ENCODE data around the gene KLK7.

Gene KLK7

DNA sequence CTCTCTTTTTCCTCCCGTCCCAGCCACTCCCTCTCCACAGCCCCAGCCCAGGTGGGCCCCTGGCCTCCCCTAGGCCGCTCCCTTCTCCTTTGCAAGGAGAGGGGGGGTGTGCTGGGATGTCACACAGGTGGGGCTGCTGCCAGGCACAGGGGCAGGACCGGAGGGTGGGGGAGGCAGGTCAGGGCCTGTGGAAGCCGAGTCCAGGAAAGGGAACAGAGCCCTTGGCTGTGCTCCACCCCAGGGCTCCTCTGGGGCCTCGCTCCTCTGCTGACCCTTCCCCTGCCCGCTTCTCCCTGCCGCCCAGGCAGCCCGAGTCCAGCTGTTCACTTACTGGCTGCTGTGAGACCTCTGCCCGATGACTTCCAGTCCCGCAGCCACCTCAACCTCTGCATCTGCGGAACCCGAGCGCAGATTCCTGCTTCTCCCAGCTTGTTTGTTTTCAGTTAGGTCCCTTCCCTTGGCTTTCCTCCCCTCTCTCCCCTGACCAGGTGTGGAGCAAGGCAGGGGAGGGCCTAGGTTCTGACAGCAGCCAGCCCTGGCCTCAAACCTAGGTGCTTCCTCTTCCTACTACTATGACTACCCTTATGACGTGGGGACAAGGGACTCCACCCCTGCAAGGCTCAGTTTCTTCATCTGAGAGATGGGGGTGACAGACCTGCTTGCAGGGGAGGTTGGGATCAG, 43.5 kb upstream of the KLK7 start:
- Histone ChIP-seq H3K9ac (ENCODE audit: low read depth, low read length, poor library complexity, severe bottlenecking) (no peak overlapping the region), H3K4me1 (ENCODE audit: insufficient read depth, low read length, poor library complexity, severe bottlenecking) (no peaks in the 10 kb centered on the region), H3K4me3 (ENCODE audit: low read length, poor library complexity, severe bottlenecking) (no peak overlapping the region), H2AFZ (ENCODE audit: low read length) (no peak overlapping the region), H3K36me3 (ENCODE audit: insufficient read depth, low read length) (no peaks in the 10 kb centered on the region), H3K4me2 (ENCODE audit: low read depth, low read length, poor library complexity, severe bottlenecking) (no peak overlapping the region), H3K9me3 (ENCODE audit: insufficient read depth, low read depth, low read length) (no peaks in the 10 kb centered on the region; the same call in 1 of the 2 replicates), H3K9me2 (replicated peaks; ENCODE audit: low read depth, low read length) (no peaks in the 10 kb centered on the region), H3K79me2 (ENCODE audit: insufficient read depth, low read length) (no peaks in the 10 kb centered on the region), H3K27me3 (ENCODE audit: insufficient read depth, low read length, poor library complexity, severe bottlenecking) (no peaks in the 10 kb centered on the region), H3F3A (ENCODE audit: low read depth) (no peaks in the 10 kb centered on the region), H4K20me1 (ENCODE audit: insufficient read depth, low read length, poor library complexity, severe bottlenecking) (no peaks in the 10 kb centered on the region)
- TF ChIP-seq, protein P1, sequence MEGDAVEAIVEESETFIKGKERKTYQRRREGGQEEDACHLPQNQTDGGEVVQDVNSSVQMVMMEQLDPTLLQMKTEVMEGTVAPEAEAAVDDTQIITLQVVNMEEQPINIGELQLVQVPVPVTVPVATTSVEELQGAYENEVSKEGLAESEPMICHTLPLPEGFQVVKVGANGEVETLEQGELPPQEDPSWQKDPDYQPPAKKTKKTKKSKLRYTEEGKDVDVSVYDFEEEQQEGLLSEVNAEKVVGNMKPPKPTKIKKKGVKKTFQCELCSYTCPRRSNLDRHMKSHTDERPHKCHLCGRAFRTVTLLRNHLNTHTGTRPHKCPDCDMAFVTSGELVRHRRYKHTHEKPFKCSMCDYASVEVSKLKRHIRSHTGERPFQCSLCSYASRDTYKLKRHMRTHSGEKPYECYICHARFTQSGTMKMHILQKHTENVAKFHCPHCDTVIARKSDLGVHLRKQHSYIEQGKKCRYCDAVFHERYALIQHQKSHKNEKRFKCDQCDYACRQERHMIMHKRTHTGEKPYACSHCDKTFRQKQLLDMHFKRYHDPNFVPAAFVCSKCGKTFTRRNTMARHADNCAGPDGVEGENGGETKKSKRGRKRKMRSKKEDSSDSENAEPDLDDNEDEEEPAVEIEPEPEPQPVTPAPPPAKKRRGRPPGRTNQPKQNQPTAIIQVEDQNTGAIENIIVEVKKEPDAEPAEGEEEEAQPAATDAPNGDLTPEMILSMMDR (conservative IDR thresholded peaks at IDR 0.05; ENCODE audit: low read length), result no peak
- TF ChIP-seq EZH2phosphoT487 (IDR thresholded peaks at IDR 0.05; ENCODE audit: borderline replicate concordance), result no peak

DNA sequence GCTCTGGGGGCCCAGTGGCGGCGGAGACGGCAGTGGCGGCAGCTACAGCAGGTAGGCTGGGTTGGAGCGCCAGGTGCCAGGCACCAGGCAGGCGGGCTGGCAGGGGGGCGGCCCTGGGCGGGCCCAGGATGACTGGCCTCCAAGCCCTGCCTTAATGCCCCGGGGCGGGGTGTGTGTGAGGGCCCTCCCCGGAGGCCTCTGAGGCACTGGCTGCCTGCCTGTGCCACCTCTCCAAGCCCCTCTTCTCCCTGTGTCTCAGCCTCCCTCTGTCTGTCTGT, 42.8 kb upstream of the KLK7 start, which contains the start of gene KLK11:
TSS of gene KLK11 (minus strand) at position 63 of the 278 bp plus-strand sequence. CDS start 985 bp downstream, outside the sequence.
- no peaks in the 10 kb centered on the region for H3K9me2 ChIP-seq (replicated peaks; ENCODE audit: low read depth, low read length)
- H3K36me3 ChIP-seq (ENCODE audit: insufficient read depth, low read length), result no peaks in the 10 kb centered on the region
- no peaks in the 10 kb centered on the region for H3K4me1 ChIP-seq (ENCODE audit: insufficient read depth, low read length, poor library complexity, severe bottlenecking)
- H3K4me2 ChIP-seq (ENCODE audit: low read depth, low read length, poor library complexity, severe bottlenecking), result no peak within 1 kb of the TSS
- no peaks in the 10 kb centered on the region for H3K9me3 ChIP-seq (ENCODE audit: insufficient read depth, low read depth, low read length)
- no peaks in the 10 kb centered on the region for H4K20me1 ChIP-seq (ENCODE audit: insufficient read depth, low read length, poor library complexity, severe bottlenecking)
- no peaks in the 10 kb centered on the region for H3F3A ChIP-seq (ENCODE audit: low read depth)
- no peaks in the 10 kb centered on the region for H3K79me2 ChIP-seq (ENCODE audit: insufficient read depth, low read length)
- no peak within 1 kb of the TSS for H3K9ac ChIP-seq (ENCODE audit: low read depth, low read length, poor library complexity, severe bottlenecking)
- no peak within 1 kb of the TSS for H3K4me3 ChIP-seq (ENCODE audit: low read length, poor library complexity, severe bottlenecking)
- TF ChIP-seq, protein P1 (conservative IDR thresholded peaks at IDR 0.05; ENCODE audit: low read length), result no peak
- TF ChIP-seq EZH2phosphoT487 (IDR thresholded peaks at IDR 0.05; ENCODE audit: borderline replicate concordance), result no peak
- no peaks in the 10 kb centered on the region for H3K27me3 ChIP-seq (ENCODE audit: insufficient read depth, low read length, poor library complexity, severe bottlenecking)
- H2AFZ ChIP-seq (ENCODE audit: low read length), result no peak within 1 kb of the TSS

DNA sequence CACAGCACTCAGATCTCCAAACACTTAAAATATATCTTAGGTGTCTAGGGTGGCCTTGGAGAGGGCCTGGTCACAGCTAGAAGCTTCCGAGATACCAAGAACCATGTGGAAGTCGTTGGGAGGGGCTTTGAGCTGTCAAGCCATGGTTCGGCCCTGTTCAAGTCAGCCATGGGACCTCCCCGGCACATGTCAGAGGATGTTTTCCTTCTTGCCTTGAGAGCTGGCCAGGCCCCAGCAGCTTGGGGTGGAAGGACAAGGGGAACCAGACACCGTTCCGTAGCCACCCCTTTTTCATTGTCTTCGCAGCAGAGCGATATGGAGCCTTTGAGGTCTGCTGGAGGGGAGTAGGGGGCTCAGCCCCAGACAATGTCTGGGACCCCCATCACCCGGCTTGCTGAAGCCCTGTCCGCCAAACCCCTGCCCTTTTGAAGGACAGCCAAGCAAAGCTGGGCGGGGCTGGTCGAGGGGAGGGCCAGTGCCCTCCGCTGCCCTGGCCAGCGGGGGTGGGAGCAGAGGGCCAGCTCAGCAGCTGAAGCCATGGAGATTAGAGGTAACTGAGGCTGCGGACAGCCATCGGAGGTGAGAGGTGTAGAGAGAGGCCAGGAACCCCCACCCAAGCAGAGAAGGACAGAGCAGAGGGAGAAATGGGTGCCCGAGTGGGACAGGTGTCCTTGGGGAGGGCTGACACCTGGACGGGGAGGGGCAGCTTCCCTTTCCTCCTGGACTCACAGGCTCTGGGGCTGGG, 42.3 kb upstream of the KLK7 start:
- no peak for TF ChIP-seq EZH2phosphoT487 (IDR thresholded peaks at IDR 0.05; ENCODE audit: borderline replicate concordance)
- TF ChIP-seq, protein P1 (conservative IDR thresholded peaks at IDR 0.05; ENCODE audit: low read length), result no peak
- H3K4me2 ChIP-seq (ENCODE audit: low read depth, low read length, poor library complexity, severe bottlenecking), result no peak overlapping the region
- H3F3A ChIP-seq (ENCODE audit: low read depth), result no peaks in the 10 kb centered on the region
- H3K36me3 ChIP-seq (ENCODE audit: insufficient read depth, low read length), result no peaks in the 10 kb centered on the region
- H2AFZ ChIP-seq (ENCODE audit: low read length), result no peak overlapping the region
- no peaks in the 10 kb centered on the region for H3K4me1 ChIP-seq (ENCODE audit: insufficient read depth, low read length, poor library complexity, severe bottlenecking)
- H3K9ac ChIP-seq (ENCODE audit: low read depth, low read length, poor library complexity, severe bottlenecking), result no peak overlapping the region
- H4K20me1 ChIP-seq (ENCODE audit: insufficient read depth, low read length, poor library complexity, severe bottlenecking), result no peaks in the 10 kb centered on the region
- H3K79me2 ChIP-seq (ENCODE audit: insufficient read depth, low read length), result no peaks in the 10 kb centered on the region
- H3K9me3 ChIP-seq (ENCODE audit: insufficient read depth, low read depth, low read length), result no peaks in the 10 kb centered on the region
- no peak overlapping the region for H3K4me3 ChIP-seq (ENCODE audit: low read length, poor library complexity, severe bottlenecking)
- H3K9me2 ChIP-seq (replicated peaks; ENCODE audit: low read depth, low read length), result no peaks in the 10 kb centered on the region
- H3K27me3 ChIP-seq (ENCODE audit: insufficient read depth, low read length, poor library complexity, severe bottlenecking), result no peaks in the 10 kb centered on the region

Data from Loucy (cell line).